ENCODE data around the gene PREB.

PREB gene

GRCh38 chr2:27091746-27092695 lies 42.4 kb downstream of the PREB start:
- TF ChIP-seq CTCF (IDR thresholded peaks at IDR 0.05; ENCODE audit: borderline replicate concordance, extremely low read depth, low read length, poor library complexity, severe bottlenecking), result no peak
- no peak for TF ChIP-seq EZH2 (IDR thresholded peaks at IDR 0.05; ENCODE audit: borderline replicate concordance, low read depth, low read length, severe bottlenecking)
- H2AFZ ChIP-seq (ENCODE audit: low read depth, low read length), result no peak overlapping the region
- H3K9ac ChIP-seq (ENCODE audit: low read depth, low read length), result no peak overlapping the region

GRCh38 chr2:27089111-27089954 lies 45.1 kb downstream of the PREB start:
- Histone ChIP-seq H3K4me2 (ENCODE audit: insufficient read depth, low read length) (peak overlapping the region; percentile 33; the same call in 1 of the 2 replicates), H2AFZ (ENCODE audit: low read depth, low read length) (no peak overlapping the region), H3K36me3 (ENCODE audit: insufficient read depth, low read length) (no peaks in the 10 kb centered on the region), H3K9ac (ENCODE audit: low read depth, low read length) (no peak overlapping the region), H3K4me1 (ENCODE audit: insufficient read depth, low read length) (peaks cover 47% of the 10 kb centered on the region), H3K27ac (ENCODE audit: low read length) (no peak overlapping the region), H4K20me1 (ENCODE audit: insufficient read depth, low read length) (no peaks in the 10 kb centered on the region), H3K4me3 (ENCODE audit: low read depth in 1 of 2, low read length in 2 of 2) (no peak overlapping the region), H3K79me2 (ENCODE audit: insufficient read depth, low read length) (peaks cover 10% of the 10 kb centered on the region), H3K27me3 (ENCODE audit: insufficient read depth, low read length, poor library complexity) (no peaks in the 10 kb centered on the region), H3K9me3 (ENCODE audit: insufficient read depth, low read length, severe bottlenecking) (no peaks in the 10 kb centered on the region)
- no peak for ATAC-seq (ENCODE audit: insufficient read depth, low read depth)
- TF ChIP-seq EZH2 (IDR thresholded peaks at IDR 0.05; ENCODE audit: borderline replicate concordance, low read depth, low read length, severe bottlenecking) (no peak), CTCF (IDR thresholded peaks at IDR 0.05; ENCODE audit: borderline replicate concordance, extremely low read depth, low read length, poor library complexity, severe bottlenecking) (no peak)
- DNase-seq, result no peak

More at GRCh38 chr2:27091746-27092695, 42.4 kb downstream of the PREB start:
- ATAC-seq (ENCODE audit: insufficient read depth, low read depth) (no peak), DNase-seq (no peak)
- no peaks in the 10 kb centered on the region for H3K27me3 ChIP-seq (ENCODE audit: insufficient read depth, low read length, poor library complexity)
- peaks cover 26% of the 10 kb centered on the region for H3K4me1 ChIP-seq (ENCODE audit: insufficient read depth, low read length)
- no peaks in the 10 kb centered on the region for H3K36me3 ChIP-seq (ENCODE audit: insufficient read depth, low read length)
- H3K4me3 ChIP-seq (ENCODE audit: low read depth in 1 of 2, low read length in 2 of 2), result no peak overlapping the region
- H3K9me3 ChIP-seq (ENCODE audit: insufficient read depth, low read length, severe bottlenecking), result no peaks in the 10 kb centered on the region
- H3K79me2 ChIP-seq (ENCODE audit: insufficient read depth, low read length), result no peaks in the 10 kb centered on the region
- no peak overlapping the region for H3K27ac ChIP-seq (ENCODE audit: low read length)
- no peaks in the 10 kb centered on the region for H4K20me1 ChIP-seq (ENCODE audit: insufficient read depth, low read length)
- no peak overlapping the region for H3K4me2 ChIP-seq (ENCODE audit: insufficient read depth, low read length)

- Histone ChIP-seq H3K4me1 (ENCODE audit: insufficient read depth, low read length) (peaks cover 47% of the 10 kb centered on the region), H3K9me3 (ENCODE audit: insufficient read depth, low read length, severe bottlenecking) (no peaks in the 10 kb centered on the region), H3K79me2 (ENCODE audit: insufficient read depth, low read length) (peaks cover 10% of the 10 kb centered on the region), H4K20me1 (ENCODE audit: insufficient read depth, low read length) (no peaks in the 10 kb centered on the region), H3K4me3 (ENCODE audit: low read depth in 1 of 2, low read length in 2 of 2) (no peak overlapping the region), H3K4me2 (ENCODE audit: insufficient read depth, low read length) (peak overlapping the region; percentile 33; the same call in 1 of the 2 replicates), H3K27me3 (ENCODE audit: insufficient read depth, low read length, poor library complexity) (no peaks in the 10 kb centered on the region), H3K36me3 (ENCODE audit: insufficient read depth, low read length) (no peaks in the 10 kb centered on the region), H2AFZ (ENCODE audit: low read depth, low read length) (no peak overlapping the region), H3K9ac (ENCODE audit: low read depth, low read length) (no peak overlapping the region), H3K27ac (ENCODE audit: low read length) (no peak overlapping the region)
- TF ChIP-seq CTCF (IDR thresholded peaks at IDR 0.05; ENCODE audit: borderline replicate concordance, extremely low read depth, low read length, poor library complexity, severe bottlenecking), result no peak
- no peak for TF ChIP-seq EZH2 (IDR thresholded peaks at IDR 0.05; ENCODE audit: borderline replicate concordance, low read depth, low read length, severe bottlenecking)
- DNase-seq (no peak), ATAC-seq (ENCODE audit: insufficient read depth, low read depth) (no peak)
Measured at GRCh38 chr2:27088634-27089033, 45.8 kb downstream of the PREB start.

All from DND-41 (cell line).